HepG2 (cell line): ENCODE results near the gene FBXW10B. TPM values are rescaled to one million over a fixed set of nuclear protein-coding genes. Genes with fewer than 3 reads are reported as not detected.
"Not testable (repeated sequence)": the region's sequence is repeated elsewhere in the genome, so short reads cannot be mapped to it uniquely, and the experiment has no call there.

Experiments
- ATAC-seq: fragments of 200-7000 bp; cut with Tn5 transposase; 3 replicates; pipeline ENCODE4 v1.9.1; 2020; ENCODE audit warnings: mild to moderate bottlenecking, moderate library complexity
- Bru-seq: library from RNA; stranded (reverse); fragments of 400-500 nt; gene quantifications from one replicate; lab custom pipeline; 2021; lab: Mats Ljungman, UMichigan
- BruChase-seq, 2 experiments: library from RNA; stranded (reverse); fragments of 400-500 nt; gene quantifications; one replicate each; lab custom pipeline; 2021; lab: Mats Ljungman, UMichigan
- BruUV-seq: library from RNA; stranded (reverse); fragments of 400-500 nt; replicated peaks from 2 replicates; lab custom pipeline; 2021; lab: Mats Ljungman, UMichigan
- CTCF ChIA-PET: fragments of 300-600 bp; formaldehyde crosslinking; extraction: SDS; loops from one replicate; lab custom pipeline; 2021; ENCODE audit warnings: low total read pairs, inconsistent platforms, low intra/inter-chr PET ratio; lab: Yijun Ruan, JAX
- POLR2A ChIA-PET: fragments of 350-600 bp; sonication (Branson Sonifier 250); formaldehyde crosslinking; loops from one replicate; lab custom pipeline; 2020; ENCODE audit warnings: antibody characterized with exemption, inconsistent platforms; lab: Yijun Ruan, JAX
- DNase-seq: peaks from one replicate; pipeline ENCODE4 v3.0.0-alpha.2; 2015; ENCODE audit warnings: low spot score
- FAIRE-seq: peaks from 3 replicates; lab custom pipeline; 2011; peaks lifted over from hg19 to GRCh38; lab: Jason Lieb, UNC
- H2AFZ ChIP-seq: one replicate; pipeline ENCODE4 v1.6.1; 2011; ENCODE audit warnings: low read length, inconsistent platforms
- H3K27ac ChIP-seq: fragments of 300-600 bp; 3 replicates; pipeline ENCODE4 v1.8.0; 2011; ENCODE audit warnings: mixed run types, mild to moderate bottlenecking, mixed read lengths, low read length, inconsistent platforms; ENCODE audit not compliant: insufficient read depth; ENCODE audit errors: extremely low read length
- H3K27me3 ChIP-seq, 2 experiments: fragments of 200-600 bp in 1 of 2; 2 replicates in 1 of 2; 3 replicates in 1 of 2; pipeline versions ENCODE4 v1.6.0 to v1.8.0; 2011; ENCODE audit warnings: low read length in 2 of 2, mild to moderate bottlenecking in 2 of 2, moderate library complexity in 2 of 2, inconsistent platforms in 1 of 2; ENCODE audit not compliant: insufficient read depth in 2 of 2, control insufficient read depth in 1 of 2
- H3K36me3 ChIP-seq, 2 experiments: fragments of 200-600 bp in 1 of 2; replicated peaks in 1 of 2; 2 replicates in 1 of 2; 3 replicates in 1 of 2; pipeline versions ENCODE4 v1.5.1 to v1.8.0; 2011; ENCODE audit warnings: low read length in 2 of 2, inconsistent platforms in 1 of 2; ENCODE audit not compliant: insufficient read depth in 2 of 2, control insufficient read depth in 1 of 2
- H3K4me1 ChIP-seq: 2 replicates; pipeline ENCODE4 v1.5.1; 2012; ENCODE audit warnings: low read length, inconsistent platforms; ENCODE audit not compliant: insufficient read depth
- H3K4me2 ChIP-seq: 2 replicates; pipeline ENCODE4 v1.6.0; 2011; ENCODE audit warnings: low read depth, low read length, inconsistent platforms
- H3K4me3 ChIP-seq, 3 experiments: fragments of 200-600 bp in 1 of 3; sonication (generic), shearing (Covaris generic) in 1 of 3; replicated peaks in 1 of 3; 2 replicates each; pipeline ENCODE4 v1.5.1; 2011 to 2016; ENCODE audit warnings: low read length in 3 of 3, inconsistent platforms in 2 of 3, low read depth in 2 of 3, mild to moderate bottlenecking in 2 of 3, control low read depth in 1 of 3, mixed read lengths in 1 of 3; ENCODE audit not compliant: insufficient read depth in 1 of 3
- H3K79me2 ChIP-seq: one replicate; pipeline ENCODE4 v1.6.1; 2011; ENCODE audit warnings: low read length, inconsistent platforms; ENCODE audit not compliant: insufficient read depth
- H3K9ac ChIP-seq: 2 replicates; pipeline ENCODE4 v1.6.0; 2011; ENCODE audit warnings: mild to moderate bottlenecking, low read depth, low read length, inconsistent platforms; ENCODE audit not compliant: insufficient read depth
- H3K9me3 ChIP-seq: 2 replicates; pipeline ENCODE4 v1.5.1; 2012; ENCODE audit warnings: mild to moderate bottlenecking, low read length
- H4K20me1 ChIP-seq: 2 replicates; pipeline ENCODE4 v1.6.0; 2011; ENCODE audit warnings: inconsistent platforms, mild to moderate bottlenecking, low read length, moderate library complexity; ENCODE audit not compliant: insufficient read depth
- GZF1 ChIP-seq: sonication (generic); formaldehyde crosslinking; IDR thresholded peaks from 2 replicates; pipeline ENCODE4 v1.5.1; 2020; ENCODE audit warnings: mild to moderate bottlenecking, missing genetic modification reagents
- WGBS: methylation state at CpG from one replicate; pipeline ENCODE4 v1.1.6; 2017; ENCODE audit warnings: low lambda C conversion rate; 5-methylcytosine and 5-hydroxymethylcytosine counted together
- in situ Hi-C: cut with HindIII; loops from 2 replicates; pipeline ENCODE4 v1.10.0; 2017; ENCODE audit warnings: low pct_unique_long_range_greater_than_20kb; ENCODE audit not compliant: extremely low pct_ligation_motif_present
- intact Hi-C: fragments of 100-400 bp; cut with micrococcal nuclease; formaldehyde crosslinking; loops from one replicate; pipeline ENCODE4 v1.10.0; 2022; ENCODE audit not compliant: unreplicated experiment
- long read RNA-seq, 2 experiments: library from RNA in 1 of 2; library from polyadenylated mRNA in 1 of 2; stranded (forward) in 1 of 2; unstranded in 1 of 2; transcript quantifications; one replicate each; pipeline ENCODE4 v2.0.0, GENCODE V29; 2019 to 2022
- polyA minus RNA-seq, 3 experiments: library from RNA; depleted of rRNA, polyadenylated mRNA; stranded (reverse); fragments of >200 nt; gene quantifications; 2 replicates each; pipeline ENCODE4 v1.2.3, GENCODE V29; 2011; ENCODE audit warnings: low replicate concordance in 1 of 3
- polyA plus RNA-seq, 8 experiments: library from polyadenylated mRNA; depleted of rRNA in 3 of 8; stranded (reverse) in 7 of 8; unstranded in 1 of 8; fragments of >200 nt; fragmentation: Illumina TruSeq in 4 of 8; extraction: Trizol in 4 of 8; gene quantifications; 2 replicates each; pipeline versions ENCODE4 v1.2.1 to v1.2.3, GENCODE V29; 2011 to 2016; ENCODE audit warnings: low read depth in 4 of 8, missing spikeins in 1 of 8, mixed read lengths in 1 of 8; ENCODE audit not compliant: insufficient read depth in 1 of 8
- total RNA-seq, 5 experiments: library from RNA; depleted of rRNA; stranded (reverse); fragments of >200 nt; fragmentation: Illumina TruSeq; extraction: Trizol; gene quantifications; 2 replicates each; pipeline ENCODE4 v1.2.3, GENCODE V29; 2016; ENCODE audit warnings: low read depth in 1 of 5

FBXW10B gene
- 0.15 and 0.24 TPM in 2 replicates for total RNA-seq (2016; rRNA removed; fragmentation: Illumina TruSeq; extraction: Trizol)
- total RNA-seq (2016; cell fraction: cytosol; rRNA removed; fragmentation: Illumina TruSeq; extraction: Trizol; ENCODE audit: low read depth), result 0.53 and 0.91 TPM in 2 replicates
- total RNA-seq (2016; cell fraction: insoluble cytoplasmic fraction; rRNA removed; fragmentation: Illumina TruSeq; extraction: Trizol), result 0.58 TPM in 1 of 2 replicates, not detected in the other
- not detected in 2 replicates for total RNA-seq (2016; cell fraction: membrane; rRNA removed; fragmentation: Illumina TruSeq; extraction: Trizol)
- 0.25 and 0.38 TPM in 2 replicates for total RNA-seq (2016; cell fraction: nucleus; rRNA removed; fragmentation: Illumina TruSeq; extraction: Trizol)
- 0.13 and 0.51 TPM in 2 replicates for polyA plus RNA-seq (2011; rRNA removed)
- polyA plus RNA-seq (2011; cell fraction: cytosol; rRNA removed), result 0.13 TPM in 1 of 2 replicates, not detected in the other
- polyA plus RNA-seq (2011; cell fraction: nucleus; rRNA removed), result 1.2 and 1.5 TPM in 2 replicates
- polyA plus RNA-seq (2012), result 0.36 and 0.47 TPM in 2 replicates
- polyA plus RNA-seq (2016; cell fraction: cytosol; fragmentation: Illumina TruSeq; extraction: Trizol; ENCODE audit: low read depth), result not detected in 2 replicates
- not detected in 2 replicates for polyA plus RNA-seq (2016; cell fraction: insoluble cytoplasmic fraction; fragmentation: Illumina TruSeq; extraction: Trizol; ENCODE audit: low read depth)
- polyA plus RNA-seq (2016; cell fraction: membrane; fragmentation: Illumina TruSeq; extraction: Trizol; ENCODE audit: low read depth), result not detected in 2 replicates
- 1.0 and 1.5 TPM in 2 replicates for polyA plus RNA-seq (2016; cell fraction: nucleus; fragmentation: Illumina TruSeq; extraction: Trizol; ENCODE audit: insufficient read depth, low read depth)
- 0.24 and 9.1 TPM in 2 replicates for polyA minus RNA-seq (2011; rRNA and poly(A)+ RNA removed; ENCODE audit: low replicate concordance)
- polyA minus RNA-seq (2011; cell fraction: cytosol; rRNA and poly(A)+ RNA removed), result not detected in 2 replicates
- polyA minus RNA-seq (2011; cell fraction: nucleus; rRNA and poly(A)+ RNA removed), result 0.52 and 0.62 TPM in 2 replicates
- percentile 6 among the genes with signal in this experiment for Bru-seq, nascent RNA
- BruChase-seq, experiment 1, labeled RNA remaining after a 6-hour chase, result percentile 25 among the genes with signal in this experiment
- BruChase-seq, experiment 2, labeled RNA remaining after a 2-hour chase, result percentile 23 among the genes with signal in this experiment
- long read RNA-seq, experiment 1, result 0 reads
- long read RNA-seq, experiment 2, result 0 reads

GRCh38 chr17:15619331-15620058 is at the start of gene FBXW10B:
TSS of gene FBXW10B (minus strand) at chr17:15619704. CDS start at chr17:15619512, 192 bp downstream.
- in situ Hi-C loops, H3K9me3 ChIP-seq, H4K20me1 ChIP-seq, H3K79me2 ChIP-seq, BruUV-seq, H3K27me3 ChIP-seq, POLR2A ChIA-PET, CTCF ChIA-PET, intact Hi-C loops, H3K36me3 ChIP-seq, DNase-seq, H3K27ac ChIP-seq, H3K4me3 ChIP-seq: not testable (repeated sequence)
- peak; percentile 54; the same call in 2 of the 3 replicates for ATAC-seq
- WGBS, result 77% methylated on average over 11 of the region's 12 CpGs
- peak; percentile 98 for TF ChIP-seq GZF1
- TF ChIP-seq, all 625 proteins: peak for 1; not testable (repeated sequence) for 624
- Histone ChIP-seq H3K4me2 (peak within 1 kb of the TSS; percentile 32; the same call in 1 of the 2 replicates), H3K4me1 (peaks cover 11% of the 10 kb centered on the region; the same call in 1 of the 2 replicates)
- peak; percentile 84 for FAIRE-seq
- H3K9ac ChIP-seq, H2AFZ ChIP-seq: not testable (repeated sequence)
